GM19452 (cell line): ENCODE data around the gene TMEM45B.
"Not testable (repeated sequence)": the region's sequence is repeated elsewhere in the genome, so short reads cannot be mapped to it uniquely, and the experiment has no call there.

Experiments
- ATAC-seq: cut with Tn5 transposase; IDR thresholded peaks from one replicate; pipeline ENCODE4 v1.9.1; 2021; ENCODE audit not compliant: unreplicated experiment

TMEM45B gene

GRCh38 chr11:129804012-129804411, 11.6 kb upstream of the TMEM45B start:
- no peak for ATAC-seq

DNA sequence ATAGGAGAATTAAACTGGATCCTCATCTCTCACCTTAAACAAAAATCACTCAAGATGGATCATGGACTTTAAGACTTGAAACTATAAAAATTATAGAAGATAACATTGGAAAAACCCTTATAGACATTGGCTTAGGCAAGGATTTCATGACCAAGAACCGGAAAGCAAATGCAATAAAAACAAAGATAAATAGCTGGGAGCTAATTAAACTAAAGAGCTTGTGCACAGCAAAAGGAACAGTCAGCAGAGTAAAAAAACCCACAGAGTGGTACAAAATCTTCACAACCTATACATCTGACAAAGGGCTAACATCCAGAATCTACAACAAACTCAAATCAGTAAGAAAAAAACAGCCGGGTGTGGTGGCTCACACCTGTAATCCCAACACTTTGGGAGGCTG, 7.4 kb upstream of the TMEM45B start:
- ATAC-seq, result not testable (repeated sequence)

GRCh38 chr11:129813231-129813791, 2.3 kb upstream of the TMEM45B start:
- no peak for ATAC-seq

GRCh38 chr11:129814244-129815014, 1.2 kb upstream of the TMEM45B start:
- no peak for ATAC-seq

DNA sequence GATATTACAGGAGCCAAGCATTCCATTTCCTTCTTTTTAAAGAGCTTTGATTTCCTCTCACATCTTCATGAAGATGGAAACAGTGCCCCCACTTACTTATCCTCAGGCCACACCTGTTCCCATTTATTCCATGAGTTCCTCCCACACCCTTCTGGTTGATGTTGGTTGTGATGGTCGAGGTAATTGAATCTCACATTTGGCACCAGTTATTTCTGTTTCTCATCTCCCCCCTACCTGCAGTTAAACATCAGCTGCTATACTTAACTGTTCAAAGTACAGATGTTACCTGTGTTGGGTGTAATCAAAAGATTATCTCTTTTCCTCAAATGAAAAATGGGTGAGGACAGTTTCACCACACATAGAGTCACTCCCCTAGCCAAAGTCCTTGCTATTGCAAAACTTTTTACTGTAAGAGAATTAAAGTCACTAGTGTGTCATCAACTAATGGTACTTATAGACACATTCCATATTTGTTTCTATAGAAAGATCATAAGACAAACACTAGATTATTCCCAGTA, 1.9 kb downstream of the TMEM45B start:
- ATAC-seq, result no peak

DNA sequence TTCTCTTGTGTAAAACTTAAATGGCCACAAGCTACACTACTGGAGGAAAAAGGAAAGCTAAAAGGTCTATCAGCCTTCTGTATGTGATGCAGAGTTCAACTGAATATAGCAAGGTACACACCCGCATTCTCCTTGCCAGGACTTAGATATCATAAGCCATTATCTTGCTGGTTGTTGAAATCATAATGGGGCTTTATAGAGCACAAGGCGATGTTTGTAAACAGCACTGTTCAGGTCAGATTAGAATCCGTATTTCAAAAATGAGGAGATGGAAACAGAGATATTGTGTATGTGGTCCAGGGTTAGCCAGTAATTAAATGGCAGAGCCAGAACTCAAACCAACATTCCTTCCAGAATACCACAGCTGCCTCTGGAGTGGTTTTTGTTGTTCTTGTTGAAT, 2.6 kb downstream of the TMEM45B start:
- ATAC-seq, result not testable (repeated sequence)

DNA sequence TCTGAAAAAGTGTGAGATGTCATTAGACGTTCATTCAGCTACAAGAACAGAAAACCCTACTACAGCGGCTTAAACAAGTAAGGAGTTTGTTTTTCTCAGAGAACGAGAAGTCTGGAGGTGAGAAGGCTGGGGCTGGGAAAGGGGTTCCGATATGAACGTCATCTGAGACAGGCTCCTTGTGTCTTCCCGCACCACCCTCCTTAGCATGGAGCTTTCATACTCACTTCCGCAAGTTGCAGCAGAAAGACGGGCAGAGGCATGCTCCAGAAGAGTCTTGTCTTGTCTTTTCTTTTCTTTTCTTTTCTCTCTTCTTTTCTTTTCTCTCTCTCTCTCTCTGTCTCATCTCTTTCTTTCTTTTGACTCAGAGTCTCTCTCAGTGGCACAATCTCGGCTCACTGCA, 3.6 kb downstream of the TMEM45B start:
- ATAC-seq, result no peak

DNA sequence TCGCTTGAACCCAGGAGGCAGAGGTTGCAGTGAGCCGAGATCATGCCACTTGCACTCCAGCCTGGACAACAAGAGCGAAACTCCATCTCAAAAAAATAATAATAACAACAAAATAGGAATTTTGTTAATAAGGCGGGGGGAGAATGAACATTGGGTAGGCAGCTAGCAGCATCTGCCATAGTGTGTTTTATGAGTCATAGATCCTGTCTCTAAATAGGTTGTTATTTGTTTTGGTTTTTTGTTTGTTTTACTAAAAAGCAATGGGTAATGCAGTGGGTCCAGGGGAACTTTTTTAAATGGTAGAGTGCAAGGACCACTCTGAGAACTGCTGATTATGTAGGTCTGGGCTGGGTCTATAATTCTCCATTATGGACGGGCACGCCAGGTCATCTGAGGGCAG, 4.6 kb downstream of the TMEM45B start:
- ATAC-seq, result not testable (repeated sequence)

- not testable (repeated sequence) for ATAC-seq
Observed at GRCh38 chr11:129823281-129823680, 7.6 kb downstream of the TMEM45B start.

- ATAC-seq, result not testable (repeated sequence)
Observed at GRCh38 chr11:129823799-129824198, 8.2 kb downstream of the TMEM45B start.

DNA sequence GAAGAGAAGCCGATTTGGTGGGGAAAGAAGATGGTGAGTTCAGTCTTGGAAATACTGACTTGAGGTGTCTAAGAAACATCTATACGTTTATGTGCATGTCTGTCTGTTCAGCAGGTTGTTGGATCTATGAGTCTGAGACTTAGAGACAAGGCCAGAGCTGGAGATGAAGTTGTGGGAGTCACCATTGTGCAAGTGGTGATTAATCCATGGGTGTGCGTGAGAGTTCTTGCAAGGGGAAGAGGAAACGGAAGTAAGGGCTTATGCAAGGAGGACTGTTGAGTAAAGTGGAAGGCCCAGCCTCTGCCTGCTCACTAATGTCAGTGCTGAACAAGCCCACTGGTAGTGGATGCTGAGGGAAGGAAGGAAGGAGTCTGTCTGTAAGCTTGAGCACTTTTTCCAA, 9.7 kb downstream of the TMEM45B start:
- no peak for ATAC-seq

- ATAC-seq, result no peak
Observed at GRCh38 chr11:129828301-129828836, 12.7 kb downstream of the TMEM45B start.

DNA sequence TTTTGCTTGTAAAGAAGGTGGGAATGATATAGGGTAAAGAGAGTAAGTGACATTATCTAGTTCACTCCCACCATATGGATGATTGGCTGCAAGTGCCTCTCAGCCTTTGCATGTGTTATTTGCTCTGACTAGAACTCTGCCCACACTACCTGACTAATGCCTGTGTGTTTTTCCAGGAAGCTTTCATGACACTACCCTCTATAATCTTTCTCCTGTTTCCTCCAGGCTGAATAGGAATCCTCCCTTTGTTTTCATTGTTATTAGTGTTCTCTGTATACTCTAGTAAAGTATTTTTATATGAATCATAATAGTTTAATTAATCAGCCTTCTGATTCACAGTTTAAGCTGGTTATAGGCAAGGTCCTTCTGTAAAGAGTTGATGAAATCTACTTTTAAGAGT, 13.8 kb downstream of the TMEM45B start:
- ATAC-seq, result not testable (repeated sequence)

- ATAC-seq, result not testable (repeated sequence)
Observed at GRCh38 chr11:129831227-129831626, 15.6 kb downstream of the TMEM45B start.

DNA sequence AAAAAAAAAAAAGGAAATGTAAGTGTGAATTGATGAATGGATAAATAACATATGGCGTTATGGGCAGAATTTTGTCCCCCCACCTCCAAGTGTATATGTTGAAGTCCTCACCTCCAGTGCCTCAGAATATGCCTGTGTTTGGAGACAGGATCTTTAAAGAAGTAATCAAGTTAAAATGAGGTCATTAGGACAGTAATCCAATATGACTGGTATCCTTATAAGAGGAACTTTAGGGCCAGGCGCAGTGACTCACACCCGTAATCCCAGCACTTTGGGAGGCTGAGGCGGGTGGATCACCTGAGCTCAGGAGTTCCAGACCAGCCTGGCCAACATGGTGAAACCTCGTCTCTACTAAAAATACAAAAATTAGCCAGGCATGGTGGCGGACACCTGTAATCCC, 17.6 kb downstream of the TMEM45B start:
- ATAC-seq, result not testable (repeated sequence)

DNA sequence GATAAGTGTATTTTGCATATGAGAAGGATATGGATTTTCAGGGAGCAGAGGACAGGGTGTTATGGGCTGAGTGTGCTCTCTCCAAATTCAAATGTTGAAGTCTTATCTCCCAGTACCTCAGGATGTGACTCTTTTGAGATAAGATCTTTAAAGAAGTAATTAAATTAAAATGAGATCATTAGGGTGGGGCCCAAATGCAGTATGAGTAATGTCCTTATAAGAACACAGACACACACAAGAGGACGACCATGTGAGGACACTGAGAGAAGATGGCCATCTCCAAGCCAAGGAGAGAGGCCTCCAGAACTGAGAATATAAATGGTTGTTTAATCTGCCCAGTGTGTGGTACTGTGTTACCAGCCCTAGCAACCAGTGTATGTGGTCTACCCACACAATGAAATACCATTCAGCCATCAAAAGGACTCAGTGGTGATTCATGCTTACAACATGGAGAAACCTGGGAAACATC, 20.8 kb downstream of the TMEM45B start:
- not testable (repeated sequence) for ATAC-seq

- no peak for ATAC-seq
Observed at GRCh38 chr11:129836979-129837378, 21.3 kb downstream of the TMEM45B start.

- no peak for ATAC-seq
Observed at GRCh38 chr11:129840236-129840635, 24.6 kb downstream of the TMEM45B start.

DNA sequence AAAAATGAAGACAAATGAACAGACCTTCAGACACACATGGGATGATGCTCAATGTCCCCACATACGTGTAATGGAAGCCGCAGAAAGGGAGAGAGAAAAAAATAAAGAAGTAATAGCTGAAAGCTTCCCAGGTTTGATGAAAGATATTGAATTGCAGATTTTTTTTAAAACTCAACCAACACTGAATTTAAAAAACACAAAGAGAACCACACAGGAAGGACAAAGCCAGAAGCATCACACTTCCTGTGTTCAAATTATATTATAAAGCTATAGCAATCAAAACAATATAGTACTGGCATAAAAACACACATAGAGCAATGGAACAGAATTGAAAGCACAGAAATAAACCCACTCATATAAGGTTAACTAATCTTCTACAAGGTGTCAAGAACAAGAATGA, 26.5 kb downstream of the TMEM45B start:
- no peak for ATAC-seq

DNA sequence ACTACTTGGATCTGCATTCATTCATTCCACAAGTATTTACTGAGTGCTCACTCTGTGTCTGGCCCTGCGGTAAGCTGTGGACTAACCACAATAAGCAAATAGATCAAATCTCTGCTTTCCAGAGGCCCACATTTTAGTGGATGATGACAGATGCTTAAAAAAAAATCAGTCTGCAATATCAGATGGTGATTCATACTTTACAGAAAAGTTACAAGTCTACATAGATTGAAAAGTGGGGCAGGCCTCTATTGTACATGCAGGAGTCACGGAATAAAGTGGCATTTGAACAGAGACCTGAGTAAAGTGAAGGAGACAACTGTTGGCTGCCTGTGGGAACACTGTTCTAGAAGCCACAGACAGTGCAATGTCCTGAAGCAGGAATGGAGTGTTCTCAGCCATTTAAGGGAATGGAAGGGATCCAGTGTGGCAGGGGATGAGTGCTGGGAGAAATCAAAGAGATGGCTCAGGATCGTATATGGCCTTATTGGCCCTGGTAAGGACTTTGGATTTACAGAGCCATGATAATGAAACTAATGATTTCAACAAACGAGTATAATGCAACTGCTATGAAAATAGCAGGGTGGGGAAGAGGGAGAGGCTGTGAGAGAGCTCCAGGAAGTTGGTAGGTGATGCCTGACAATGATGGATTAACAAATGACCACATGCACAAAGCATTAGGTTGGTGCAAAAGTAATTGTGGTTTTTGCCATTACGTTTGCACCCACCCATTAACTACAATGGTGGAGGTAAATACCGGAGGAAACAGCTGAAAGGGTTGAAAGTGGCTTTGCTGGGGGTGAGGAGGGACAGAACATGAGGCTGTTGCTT, 31.1 kb downstream of the TMEM45B start:
- no peak for ATAC-seq

DNA sequence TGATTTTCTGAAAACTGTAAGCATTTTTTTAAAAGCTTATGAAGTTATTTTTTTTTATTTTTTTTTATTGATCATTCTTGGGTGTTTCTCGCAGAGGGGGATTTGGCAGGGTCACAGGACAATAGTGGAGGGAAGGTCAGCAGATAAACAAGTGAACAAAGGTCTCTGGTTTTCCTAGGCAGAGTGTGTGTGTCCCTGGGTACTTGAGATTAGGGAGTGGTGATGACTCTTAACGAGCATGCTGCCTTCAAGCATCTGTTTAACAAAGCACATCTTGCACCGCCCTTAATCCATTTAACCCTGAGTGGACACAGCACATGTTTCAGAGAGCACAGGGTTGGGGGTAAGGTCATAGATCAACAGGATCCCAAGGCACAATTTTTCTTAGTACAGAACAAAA, 31.7 kb downstream of the TMEM45B start:
- not testable (repeated sequence) for ATAC-seq
